Loucy (cell line): ENCODE results near the gene EIPR1.

Experiments
- CTCF ChIP-seq: fragments of 200-600 bp; sonication (generic); conservative IDR thresholded peaks from 2 replicates; pipeline ENCODE4 v1.5.1; 2014; ENCODE audit warnings: mild to moderate bottlenecking, antibody characterized with exemption, low read length
- EZH2phosphoT487 ChIP-seq: fragments of 200-600 bp; IDR thresholded peaks from 2 replicates; pipeline ENCODE4 v1.6.1; 2018; ENCODE audit warnings: antibody characterized with exemption, mild to moderate bottlenecking, moderate library complexity, borderline replicate concordance

- TF ChIP-seq CTCF (no peak), EZH2phosphoT487 (no peak)
Measured at GRCh38 chr2:3197308-3197707, 180.3 kb downstream of the EIPR1 start.
